IPS DF 6.9 (cell line): ENCODE results near the gene LDLR.
"Not testable (repeated sequence)": the region's sequence is repeated elsewhere in the genome, so short reads cannot be mapped to it uniquely, and the experiment has no call there.

Experiments
- DNase-seq: peaks from one replicate; pipeline ENCODE4 v3.0.0-alpha.2; 2013; ENCODE audit warnings: low read depth, low spot score
- H3K27ac ChIP-seq: one replicate; pipeline ENCODE4 v1.5.1; 2013; ENCODE audit warnings: low read length, control low read depth
- H3K27me3 ChIP-seq: 2 replicates; pipeline ENCODE4 v1.6.1; 2013; ENCODE audit warnings: mild to moderate bottlenecking, low read length; ENCODE audit not compliant: control insufficient read depth, insufficient read depth
- H3K36me3 ChIP-seq: 2 replicates; pipeline ENCODE4 v1.6.1; 2013; ENCODE audit warnings: low read length; ENCODE audit not compliant: control insufficient read depth, insufficient read depth
- H3K4me1 ChIP-seq: 2 replicates; pipeline ENCODE4 v1.6.1; 2013; ENCODE audit warnings: low read length; ENCODE audit not compliant: control insufficient read depth, insufficient read depth
- H3K4me3 ChIP-seq: 2 replicates; pipeline ENCODE4 v1.5.1; 2013; ENCODE audit warnings: mild to moderate bottlenecking, low read length
- H3K9me3 ChIP-seq: 2 replicates; pipeline ENCODE4 v1.6.1; 2013; ENCODE audit warnings: low read length, inconsistent platforms; ENCODE audit not compliant: control insufficient read depth, insufficient read depth
- WGBS: extraction: QIAGEN DNeasy Blood & Tissue Kit; methylation state at CpG from one replicate; pipeline ENCODE4 v1.1.7; 2013; ENCODE audit warnings: mixed read lengths, missing lambda C conversion rate; ENCODE audit not compliant: insufficient read length, insufficient coverage; 5-methylcytosine and 5-hydroxymethylcytosine counted together

LDLR gene

GRCh38 chr19:11159598-11160439 is 70.6 kb downstream of the LDLR start:
- no CpG with 5 or more reads among the region's 16 CpGs for WGBS
- no peak for DNase-seq
- H3K27ac ChIP-seq = no peak overlapping the region
- H3K4me3 ChIP-seq = no peak overlapping the region
- no peaks in the 10 kb centered on the region for H3K4me1 ChIP-seq
- no peaks in the 10 kb centered on the region for H3K9me3 ChIP-seq
- H3K36me3 ChIP-seq = no peaks in the 10 kb centered on the region
- H3K27me3 ChIP-seq = no peaks in the 10 kb centered on the region

- not testable (repeated sequence) for H3K9me3 ChIP-seq, H3K4me1 ChIP-seq, H3K27me3 ChIP-seq, H3K27ac ChIP-seq, H3K4me3 ChIP-seq, H3K36me3 ChIP-seq, DNase-seq
- no CpG with 5 or more reads among the region's 2 CpGs for WGBS
These were observed 71.1 kb downstream of the LDLR start for GRCh38 chr19:11160440-11160768.

- Histone ChIP-seq H3K9me3 (no peaks in the 10 kb centered on the region), H3K27ac (no peak overlapping the region), H3K27me3 (no peaks in the 10 kb centered on the region), H3K4me1 (no peaks in the 10 kb centered on the region), H3K4me3 (no peak overlapping the region), H3K36me3 (no peaks in the 10 kb centered on the region)
- DNase-seq = no peak
- no CpG with 5 or more reads among the region's 11 CpGs for WGBS
These were observed 75.0 kb downstream of the LDLR start for GRCh38 chr19:11164296-11164695.

GRCh38 chr19:11164879-11165406 is 75.7 kb downstream of the LDLR start:
- no peak overlapping the region for H3K27ac ChIP-seq
- DNase-seq = no peak
- H3K4me1 ChIP-seq = no peaks in the 10 kb centered on the region
- no CpG with 5 or more reads among the region's 17 CpGs for WGBS
- H3K27me3 ChIP-seq = no peaks in the 10 kb centered on the region
- H3K9me3 ChIP-seq = no peaks in the 10 kb centered on the region
- peaks cover 3% of the 10 kb centered on the region for H3K36me3 ChIP-seq
- H3K4me3 ChIP-seq = no peak overlapping the region

- H3K9me3 ChIP-seq = no peaks in the 10 kb centered on the region
- no peaks in the 10 kb centered on the region for H3K27me3 ChIP-seq
- no CpG with 5 or more reads among the region's 13 CpGs for WGBS
- no peaks in the 10 kb centered on the region for H3K4me1 ChIP-seq
- no peak overlapping the region for H3K4me3 ChIP-seq
- no peak overlapping the region for H3K27ac ChIP-seq
- peaks cover 6% of the 10 kb centered on the region for H3K36me3 ChIP-seq
- no peak for DNase-seq
These were observed 76.3 kb downstream of the LDLR start for GRCh38 chr19:11165486-11166030.

DNA sequence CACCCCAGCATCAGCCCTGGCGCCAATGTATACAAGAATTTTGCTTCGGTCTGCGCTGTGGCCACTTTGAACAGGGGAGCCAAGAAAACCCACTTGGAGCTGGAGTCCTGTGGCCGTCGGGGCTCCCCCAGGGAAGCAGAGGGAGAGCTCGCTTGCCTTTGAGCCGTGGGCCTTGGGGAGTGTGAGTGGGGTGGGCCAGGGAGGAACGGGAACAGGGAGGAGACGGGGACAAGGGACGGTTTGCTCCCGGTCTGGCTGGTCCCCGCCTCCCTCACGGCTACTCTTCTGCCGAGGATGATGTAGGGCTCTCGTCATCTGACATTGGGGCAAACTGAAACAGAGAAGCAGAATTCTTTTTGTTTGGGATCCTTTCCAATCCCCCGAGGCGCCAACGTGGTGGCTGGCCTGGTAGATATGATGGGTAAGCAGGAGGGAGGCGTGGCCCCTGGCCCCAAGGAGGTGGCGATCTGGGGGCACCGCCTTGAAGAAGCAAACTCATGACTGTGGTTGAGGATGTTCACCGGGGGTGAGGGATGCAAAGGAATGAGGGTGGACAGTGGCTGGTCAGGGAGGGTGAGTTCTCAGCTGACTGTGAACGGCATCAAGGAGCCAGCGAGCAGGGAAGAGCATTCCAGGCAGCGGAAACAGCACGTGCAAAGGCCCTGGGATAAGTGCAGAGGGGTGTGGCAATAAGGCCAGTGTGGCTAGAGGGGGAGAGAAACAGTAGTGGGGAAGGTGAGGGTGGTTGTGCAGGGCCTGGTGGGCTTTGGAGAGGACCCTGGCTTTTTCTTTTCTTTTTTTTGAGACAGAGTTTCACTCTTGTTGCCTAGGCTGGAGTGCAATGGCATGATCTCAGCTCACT is 77.2 kb downstream of the LDLR start:
- DNase-seq = no peak
- H3K4me1 ChIP-seq = no peaks in the 10 kb centered on the region
- H3K9me3 ChIP-seq = no peaks in the 10 kb centered on the region
- no peak overlapping the region for H3K4me3 ChIP-seq
- no peaks in the 10 kb centered on the region for H3K27me3 ChIP-seq
- no CpG with 5 or more reads among the region's 26 CpGs for WGBS
- no peak overlapping the region for H3K27ac ChIP-seq
- H3K36me3 ChIP-seq = peaks cover 6% of the 10 kb centered on the region

DNA sequence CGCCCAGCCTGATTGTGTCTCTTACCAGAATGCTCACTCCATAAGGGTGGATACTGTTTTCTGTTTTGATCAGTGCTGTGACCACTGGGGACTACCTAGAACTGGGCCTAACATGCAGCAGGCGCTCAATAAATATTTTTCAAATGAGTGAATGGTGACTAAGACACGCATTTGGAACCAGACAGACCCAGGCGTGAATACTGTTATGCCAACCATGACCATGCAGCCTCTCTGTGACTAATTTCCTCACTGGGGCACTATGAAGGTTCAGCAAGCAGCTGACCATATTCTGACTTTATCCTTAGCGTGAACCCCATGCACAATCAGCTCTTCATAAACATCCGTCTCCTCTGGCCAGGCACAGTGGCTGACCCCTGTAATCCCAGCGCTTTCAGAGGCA is 79.3 kb downstream of the LDLR start:
- WGBS = no CpG with 5 or more reads among the region's 7 CpGs
- Histone ChIP-seq H3K27ac (no peak overlapping the region), H3K36me3 (peaks cover 12% of the 10 kb centered on the region), H3K27me3 (no peaks in the 10 kb centered on the region), H3K4me3 (no peak overlapping the region), H3K4me1 (no peaks in the 10 kb centered on the region), H3K9me3 (no peaks in the 10 kb centered on the region)
- DNase-seq = no peak

DNA sequence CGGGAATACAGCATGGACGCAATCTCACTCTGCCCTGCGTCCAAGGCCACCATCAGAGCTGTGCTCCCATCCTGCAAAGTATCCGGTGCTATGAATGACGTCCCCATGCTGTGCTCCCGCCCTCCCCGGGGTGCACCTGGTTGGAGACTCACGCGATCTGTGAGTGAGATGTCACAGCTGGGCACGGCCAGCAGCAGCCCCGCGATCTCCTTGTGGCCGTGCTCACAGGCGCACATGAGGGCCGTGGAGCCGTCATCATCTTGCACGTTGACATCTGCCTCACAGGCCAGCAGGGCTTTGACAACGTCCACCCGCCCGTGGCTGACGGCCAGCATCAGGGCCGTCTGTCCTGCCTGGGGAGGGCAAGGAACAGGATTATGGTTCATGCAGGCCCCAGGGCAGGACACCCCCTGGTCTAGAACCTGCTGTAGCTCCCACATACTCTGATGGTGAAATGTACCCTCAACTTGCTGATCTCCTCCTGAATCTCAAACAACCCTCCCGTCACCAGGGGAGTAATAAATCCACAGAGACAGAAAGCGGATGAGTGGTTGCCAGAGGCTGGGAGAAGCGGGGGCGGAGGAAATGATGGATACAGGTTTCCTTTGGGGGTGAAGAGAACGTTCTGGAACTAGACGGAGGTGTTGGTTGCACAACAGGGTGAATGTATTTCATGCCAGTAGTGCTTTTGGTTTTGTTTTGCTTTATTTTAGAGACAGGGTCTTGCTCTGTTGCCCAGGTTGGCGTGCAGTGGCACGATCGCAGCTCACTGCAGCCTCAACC is 80.8 kb downstream of the LDLR start:
- Histone ChIP-seq H3K4me1 (no peaks in the 10 kb centered on the region), H3K4me3 (no peak overlapping the region), H3K27me3 (no peaks in the 10 kb centered on the region), H3K36me3 (peaks cover 20% of the 10 kb centered on the region), H3K27ac (no peak overlapping the region), H3K9me3 (no peaks in the 10 kb centered on the region)
- DNase-seq = no peak
- WGBS = no CpG with 5 or more reads among the region's 31 CpGs

DNA sequence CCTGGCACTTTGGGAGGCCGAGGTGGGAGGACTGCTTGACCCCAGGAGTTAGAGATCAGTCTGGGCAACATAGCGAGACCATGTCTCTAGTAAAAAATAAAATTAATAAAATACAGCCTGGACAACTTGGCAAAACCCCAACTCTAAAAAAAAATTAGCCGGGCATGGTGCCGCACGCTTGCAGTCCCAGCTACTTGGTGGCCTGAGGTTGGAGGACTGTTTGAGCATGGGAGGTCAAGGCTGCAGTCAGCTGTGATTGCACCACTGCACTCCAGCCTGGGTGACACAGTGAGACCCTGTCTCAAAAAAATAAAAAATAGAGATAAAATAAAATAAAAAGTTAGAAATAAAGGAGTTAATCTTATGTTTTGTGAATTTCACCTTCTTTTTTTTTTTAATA is 81.9 kb downstream of the LDLR start:
- no peak overlapping the region for H3K4me3 ChIP-seq
- H3K4me1 ChIP-seq = no peaks in the 10 kb centered on the region
- H3K36me3 ChIP-seq = peaks cover 20% of the 10 kb centered on the region
- DNase-seq = no peak
- H3K9me3 ChIP-seq = no peaks in the 10 kb centered on the region
- no peak overlapping the region for H3K27ac ChIP-seq
- no CpG with 5 or more reads among the region's 5 CpGs for whole genome bisulfite sequencing
- no peaks in the 10 kb centered on the region for H3K27me3 ChIP-seq

- no peaks in the 10 kb centered on the region for H3K9me3 ChIP-seq
- H3K27me3 ChIP-seq = no peaks in the 10 kb centered on the region
- no peak overlapping the region for H3K4me3 ChIP-seq
- no peak overlapping the region for H3K27ac ChIP-seq
- no peak for DNase-seq
- WGBS = no CpG with 5 or more reads among the region's 6 CpGs
- peaks cover 20% of the 10 kb centered on the region for H3K36me3 ChIP-seq
- no peaks in the 10 kb centered on the region for H3K4me1 ChIP-seq
These were observed 83.3 kb downstream of the LDLR start for GRCh38 chr19:11172576-11172975.
